Measurements from ENCODE around the gene PRDM10.
"Not testable (repeated sequence)": the region's sequence is repeated elsewhere in the genome, so short reads cannot be mapped to it uniquely, and the experiment has no call there.

PRDM10 gene

GRCh38 chr11:129880311-129880710 is 122.3 kb downstream of the PRDM10 start:
- in situ Hi-C loops (cut with MboI; ENCODE audit: low sequenced_read_pairs), result no loop called here
- Histone ChIP-seq H3K27me3 (ENCODE audit: low read depth) (no peaks in the 10 kb centered on the region), H3K9me3 (no peaks in the 10 kb centered on the region), H3K4me3 (no peak overlapping the region), H3K4me1 (no peaks in the 10 kb centered on the region), H3K36me3 (replicated peaks) (peaks cover 96% of the 10 kb centered on the region)
- no peak for DNase-seq (ENCODE audit: low spot score in 2 of 2)

- Histone ChIP-seq H3K4me3 (no peak overlapping the region), H3K36me3 (replicated peaks) (peaks cover 91% of the 10 kb centered on the region), H3K27me3 (ENCODE audit: low read depth) (no peaks in the 10 kb centered on the region), H3K4me1 (no peaks in the 10 kb centered on the region), H3K9me3 (no peaks in the 10 kb centered on the region)
- in situ Hi-C loops (cut with MboI; ENCODE audit: low sequenced_read_pairs), result no loop called here
- DNase-seq (ENCODE audit: low spot score in 2 of 2), result no peak
Measured at GRCh38 chr11:129871914-129872313, 130.7 kb downstream of the PRDM10 start.

GRCh38 chr11:129868626-129869025 is 134.0 kb downstream of the PRDM10 start:
- H3K4me3 ChIP-seq; in situ Hi-C loops (cut with MboI; ENCODE audit: low sequenced_read_pairs); H3K9me3 ChIP-seq; H3K27me3 ChIP-seq (ENCODE audit: low read depth); H3K4me1 ChIP-seq; DNase-seq (ENCODE audit: low spot score in 2 of 2): not testable (repeated sequence)
- H3K36me3 ChIP-seq (replicated peaks), result peaks cover 94% of the 10 kb centered on the region

GRCh38 chr11:129866311-129866710 is 136.3 kb downstream of the PRDM10 start:
- Histone ChIP-seq H3K27me3 (ENCODE audit: low read depth) (no peaks in the 10 kb centered on the region), H3K4me1 (peaks cover 10% of the 10 kb centered on the region), H3K9me3 (no peaks in the 10 kb centered on the region), H3K4me3 (no peak overlapping the region), H3K36me3 (replicated peaks) (peaks cover 85% of the 10 kb centered on the region)
- in situ Hi-C loops (cut with MboI; ENCODE audit: low sequenced_read_pairs), result no loop called here
- no peak for DNase-seq (ENCODE audit: low spot score in 2 of 2)

- no peak for DNase-seq (ENCODE audit: low spot score in 2 of 2)
- H3K4me3 ChIP-seq, result no peak overlapping the region
- in situ Hi-C loops (cut with MboI; ENCODE audit: low sequenced_read_pairs), result no loop called here
- no peaks in the 10 kb centered on the region for H3K27me3 ChIP-seq (ENCODE audit: low read depth)
- peaks cover 16% of the 10 kb centered on the region for H3K4me1 ChIP-seq
- no peaks in the 10 kb centered on the region for H3K9me3 ChIP-seq
- peaks cover 85% of the 10 kb centered on the region for H3K36me3 ChIP-seq (replicated peaks)
Measured at GRCh38 chr11:129865701-129866100, 136.9 kb downstream of the PRDM10 start.

- no peak for DNase-seq (ENCODE audit: low spot score in 2 of 2)
- in situ Hi-C loops (cut with MboI; ENCODE audit: low sequenced_read_pairs), result no loop called here
- peaks cover 87% of the 10 kb centered on the region for H3K36me3 ChIP-seq (replicated peaks)
Measured at GRCh38 chr11:129864811-129865210, 137.8 kb downstream of the PRDM10 start.

GRCh38 chr11:129861702-129862522 is 140.7 kb downstream of the PRDM10 start:
- peaks cover 73% of the 10 kb centered on the region for H3K36me3 ChIP-seq (replicated peaks)
- H3K4me1 ChIP-seq, result peaks cover 18% of the 10 kb centered on the region
- DNase-seq (ENCODE audit: low spot score in 2 of 2), result peak; percentile 88 to 92
- in situ Hi-C loops (cut with MboI; ENCODE audit: low sequenced_read_pairs), result no loop called here
- H3K9me3 ChIP-seq, result no peaks in the 10 kb centered on the region
- H3K4me3 ChIP-seq, result no peak overlapping the region; the same call in 1 of the 2 replicates
- H3K27me3 ChIP-seq (ENCODE audit: low read depth), result no peaks in the 10 kb centered on the region

More at GRCh38 chr11:129864811-129865210, 137.8 kb downstream of the PRDM10 start:
- no peak overlapping the region for H3K4me3 ChIP-seq
- H3K4me1 ChIP-seq, result peaks cover 18% of the 10 kb centered on the region
- no peaks in the 10 kb centered on the region for H3K9me3 ChIP-seq
- H3K27me3 ChIP-seq (ENCODE audit: low read depth), result no peaks in the 10 kb centered on the region

GRCh38 chr11:129856036-129856435 is 146.6 kb downstream of the PRDM10 start:
- H3K4me3 ChIP-seq, result no peak overlapping the region
- H3K4me1 ChIP-seq, result peaks cover 5% of the 10 kb centered on the region
- DNase-seq (ENCODE audit: low spot score in 2 of 2), result no peak
- no peaks in the 10 kb centered on the region for H3K27me3 ChIP-seq (ENCODE audit: low read depth)
- H3K36me3 ChIP-seq (replicated peaks), result peaks cover 24% of the 10 kb centered on the region
- no peaks in the 10 kb centered on the region for H3K9me3 ChIP-seq
- in situ Hi-C loops (cut with MboI; ENCODE audit: low sequenced_read_pairs), result no loop called here

GRCh38 chr11:129855086-129855485 is 147.5 kb downstream of the PRDM10 start:
- H3K36me3 ChIP-seq (replicated peaks), result peaks cover 15% of the 10 kb centered on the region
- H3K27me3 ChIP-seq (ENCODE audit: low read depth), result no peaks in the 10 kb centered on the region
- H3K9me3 ChIP-seq, result no peaks in the 10 kb centered on the region
- H3K4me3 ChIP-seq, result no peak overlapping the region
- in situ Hi-C loops (cut with MboI; ENCODE audit: low sequenced_read_pairs), result no loop called here
- no peak for DNase-seq (ENCODE audit: low spot score in 2 of 2)
- no peaks in the 10 kb centered on the region for H3K4me1 ChIP-seq

GRCh38 chr11:129854232-129854805 is 148.3 kb downstream of the PRDM10 start:
- no peak for DNase-seq (ENCODE audit: low spot score in 2 of 2)
- in situ Hi-C loops (cut with MboI; ENCODE audit: low sequenced_read_pairs), result no loop called here
- Histone ChIP-seq H3K4me1 (no peaks in the 10 kb centered on the region), H3K9me3 (no peaks in the 10 kb centered on the region), H3K36me3 (replicated peaks) (peaks cover 7% of the 10 kb centered on the region), H3K27me3 (ENCODE audit: low read depth) (no peaks in the 10 kb centered on the region), H3K4me3 (no peak overlapping the region)

GRCh38 chr11:129853518-129854231 is 149.0 kb downstream of the PRDM10 start:
- in situ Hi-C loops (cut with MboI; ENCODE audit: low sequenced_read_pairs), result no loop called here
- peaks cover 3% of the 10 kb centered on the region for H3K36me3 ChIP-seq (replicated peaks)
- H3K4me3 ChIP-seq, result no peak overlapping the region
- DNase-seq (ENCODE audit: low spot score in 2 of 2), result no peak
- H3K9me3 ChIP-seq, result no peaks in the 10 kb centered on the region
- H3K27me3 ChIP-seq (ENCODE audit: low read depth), result no peaks in the 10 kb centered on the region
- no peaks in the 10 kb centered on the region for H3K4me1 ChIP-seq

GRCh38 chr11:129852125-129852740 is 150.4 kb downstream of the PRDM10 start:
- Histone ChIP-seq H3K36me3 (replicated peaks) (no peaks in the 10 kb centered on the region), H3K4me1 (no peaks in the 10 kb centered on the region), H3K4me3 (no peak overlapping the region), H3K9me3 (no peaks in the 10 kb centered on the region), H3K27me3 (ENCODE audit: low read depth) (no peaks in the 10 kb centered on the region)
- no peak for DNase-seq (ENCODE audit: low spot score in 2 of 2)
- in situ Hi-C loops (cut with MboI; ENCODE audit: low sequenced_read_pairs), result no loop called here
